Measurements from ENCODE around the gene LGI2.
"Not testable (repeated sequence)": the region's sequence is repeated elsewhere in the genome, so short reads cannot be mapped to it uniquely, and the experiment has no call there.

LGI2 gene, protein sequence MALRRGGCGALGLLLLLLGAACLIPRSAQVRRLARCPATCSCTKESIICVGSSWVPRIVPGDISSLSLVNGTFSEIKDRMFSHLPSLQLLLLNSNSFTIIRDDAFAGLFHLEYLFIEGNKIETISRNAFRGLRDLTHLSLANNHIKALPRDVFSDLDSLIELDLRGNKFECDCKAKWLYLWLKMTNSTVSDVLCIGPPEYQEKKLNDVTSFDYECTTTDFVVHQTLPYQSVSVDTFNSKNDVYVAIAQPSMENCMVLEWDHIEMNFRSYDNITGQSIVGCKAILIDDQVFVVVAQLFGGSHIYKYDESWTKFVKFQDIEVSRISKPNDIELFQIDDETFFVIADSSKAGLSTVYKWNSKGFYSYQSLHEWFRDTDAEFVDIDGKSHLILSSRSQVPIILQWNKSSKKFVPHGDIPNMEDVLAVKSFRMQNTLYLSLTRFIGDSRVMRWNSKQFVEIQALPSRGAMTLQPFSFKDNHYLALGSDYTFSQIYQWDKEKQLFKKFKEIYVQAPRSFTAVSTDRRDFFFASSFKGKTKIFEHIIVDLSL

DNA sequence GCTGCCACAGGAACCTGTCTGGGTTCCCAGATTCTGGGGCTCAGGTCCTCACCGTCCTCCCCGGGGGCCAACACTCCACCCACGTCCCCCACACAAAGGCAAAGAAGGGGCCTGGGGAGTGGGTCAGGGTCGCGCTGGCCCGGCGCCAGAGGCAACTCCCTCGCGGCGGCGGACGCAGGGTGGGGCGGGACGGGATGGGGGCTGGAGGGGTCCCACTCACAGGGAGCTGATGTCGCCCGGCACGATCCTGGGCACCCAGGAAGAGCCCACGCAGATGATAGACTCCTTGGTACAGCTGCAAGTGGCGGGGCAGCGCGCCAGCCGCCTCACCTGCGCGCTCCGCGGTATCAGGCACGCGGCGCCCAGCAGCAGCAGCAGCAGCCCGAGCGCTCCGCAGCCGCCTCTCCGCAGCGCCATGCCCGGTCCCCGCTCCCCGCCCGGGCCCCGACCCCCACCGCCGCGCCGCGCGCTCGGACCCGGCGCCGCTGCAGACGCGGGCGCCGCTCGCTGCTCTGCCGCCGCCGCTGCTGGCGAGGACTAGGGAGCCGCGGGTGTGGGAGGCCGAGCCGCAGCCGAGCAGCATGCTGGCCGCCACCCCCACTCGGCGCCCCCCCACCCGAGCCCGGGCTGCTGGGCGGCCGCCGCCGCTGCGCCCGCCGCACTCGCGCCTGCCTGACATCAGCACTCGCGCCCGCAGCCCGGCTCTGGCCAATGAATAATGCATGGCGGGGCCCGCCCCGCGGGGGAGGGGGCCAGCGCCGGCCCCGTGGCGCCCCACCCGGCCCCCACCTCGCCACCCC lies at the start of gene LGI2:
Gene LGI2, minus strand, starts transcription at position 670 of the 800 bp plus-strand sequence. Its CDS starts 253 bp downstream, at position 417.
- FAIRE-seq = no peak

DNA sequence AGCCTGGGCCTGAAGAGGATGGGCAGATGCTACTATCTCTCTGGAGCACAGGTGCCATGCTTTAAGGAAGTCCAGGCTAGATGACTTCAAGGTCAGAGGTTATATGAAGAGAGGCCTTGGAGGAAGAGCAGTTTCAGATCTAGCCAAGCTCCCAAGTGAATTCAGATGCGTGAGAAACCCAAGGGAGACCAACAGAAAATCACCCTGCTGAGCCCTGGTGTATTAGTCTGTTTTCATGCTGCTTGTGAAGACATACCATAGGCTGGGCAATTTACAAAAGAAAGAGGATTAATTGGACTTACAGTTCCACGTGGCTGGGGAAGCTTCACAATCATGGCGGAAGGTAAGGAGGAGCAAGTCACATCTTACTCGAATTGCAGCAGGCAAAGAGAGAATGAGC lies 47.8 kb upstream of the LGI2 start:
- no peak for FAIRE-seq

DNA sequence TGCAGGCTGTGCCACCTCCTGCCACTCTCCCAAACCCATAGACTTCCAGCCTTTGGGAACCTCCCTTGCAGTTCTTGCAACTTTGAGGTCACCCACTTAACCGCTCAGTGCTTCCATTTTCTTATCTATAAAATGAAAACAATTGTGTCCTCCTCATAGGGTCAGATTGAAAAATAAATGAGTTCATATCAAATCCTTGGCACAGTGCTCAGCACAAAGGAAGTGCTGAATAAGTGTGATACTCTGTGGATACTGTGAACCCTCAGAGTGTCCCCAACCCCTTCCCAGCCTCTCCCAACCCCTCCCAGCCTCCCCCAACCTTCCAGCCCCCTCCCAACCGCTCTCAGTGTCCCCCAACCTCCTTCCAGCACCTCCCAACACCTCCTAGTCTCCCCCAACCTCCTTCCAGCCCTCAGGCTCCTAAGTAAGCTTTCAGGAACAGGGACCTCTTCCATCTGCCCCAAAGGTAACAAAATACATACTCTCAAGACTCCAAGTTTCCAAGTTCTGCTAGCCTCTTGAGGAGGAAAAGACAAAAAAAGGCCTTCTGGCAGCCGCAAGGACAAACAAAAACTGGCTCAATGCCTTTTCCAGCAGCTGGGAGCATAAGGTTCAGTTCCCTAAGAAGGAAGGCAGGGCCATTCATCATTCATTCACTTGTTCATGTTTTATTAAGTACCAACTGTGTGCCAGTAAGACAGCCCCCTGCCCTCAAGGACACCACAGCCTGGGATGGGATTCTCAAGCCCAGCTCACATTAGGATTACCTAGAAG lies 46.1 kb upstream of the LGI2 start:
- no peak for FAIRE-seq

DNA sequence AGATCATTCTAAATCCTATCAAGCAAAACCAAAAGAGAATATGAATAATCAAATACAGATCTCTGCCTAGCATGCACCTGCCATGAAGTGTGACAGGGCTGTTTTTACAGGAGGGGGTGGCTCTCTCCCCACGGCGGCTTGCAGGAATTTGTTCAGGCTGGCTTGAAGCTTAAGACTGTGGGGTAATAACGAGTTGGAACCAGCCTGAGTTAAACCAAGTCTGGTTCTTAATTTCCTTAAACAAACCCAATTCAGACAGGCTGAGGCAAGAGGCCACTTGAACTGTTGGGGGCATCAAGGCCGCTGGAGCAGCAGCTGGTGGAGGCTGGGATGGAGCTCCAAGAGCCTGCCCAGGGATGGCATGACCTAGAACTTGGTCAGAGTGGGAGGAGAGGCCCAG lies 45.1 kb upstream of the LGI2 start:
- no peak for FAIRE-seq

DNA sequence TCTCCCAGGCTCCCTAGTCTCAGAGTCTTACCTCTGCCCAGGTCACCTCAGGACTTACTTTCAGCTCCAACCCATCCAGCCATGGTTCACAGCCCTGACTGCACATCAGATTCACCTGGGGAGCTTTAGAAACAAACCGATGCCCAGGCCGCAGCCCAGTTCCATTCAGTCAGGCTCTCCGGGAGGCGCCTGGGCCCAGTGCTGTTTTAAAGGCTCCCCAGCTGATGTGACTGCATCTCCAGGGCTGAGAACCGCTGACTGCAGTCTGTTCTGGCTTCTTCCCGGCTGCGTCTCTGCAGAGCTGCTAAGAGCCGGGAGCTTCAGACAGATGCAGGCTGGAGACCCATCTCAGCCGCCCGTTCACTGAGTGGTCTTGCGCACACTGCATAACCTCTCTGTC lies 44.4 kb upstream of the LGI2 start:
- no peak for FAIRE-seq

DNA sequence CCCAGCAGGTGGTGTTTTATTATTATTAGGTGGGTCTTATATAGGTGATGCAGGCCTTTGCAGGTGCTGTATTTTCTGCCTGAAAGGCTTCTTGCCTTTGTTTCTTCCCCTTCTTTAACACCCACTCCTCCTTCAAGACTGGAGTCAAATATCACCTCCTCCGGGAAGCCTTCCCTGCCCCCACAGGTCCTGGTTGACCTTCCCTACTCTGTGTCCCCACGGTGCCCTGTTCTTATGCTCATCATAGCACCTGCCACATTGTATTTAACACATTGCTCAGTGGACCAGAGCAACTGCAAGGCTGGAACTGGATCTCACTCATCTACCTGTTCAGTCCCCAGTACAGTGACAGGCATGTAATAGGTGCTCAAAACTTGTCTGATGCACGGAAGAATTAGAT lies 39.8 kb upstream of the LGI2 start:
- no peak for FAIRE-seq

DNA sequence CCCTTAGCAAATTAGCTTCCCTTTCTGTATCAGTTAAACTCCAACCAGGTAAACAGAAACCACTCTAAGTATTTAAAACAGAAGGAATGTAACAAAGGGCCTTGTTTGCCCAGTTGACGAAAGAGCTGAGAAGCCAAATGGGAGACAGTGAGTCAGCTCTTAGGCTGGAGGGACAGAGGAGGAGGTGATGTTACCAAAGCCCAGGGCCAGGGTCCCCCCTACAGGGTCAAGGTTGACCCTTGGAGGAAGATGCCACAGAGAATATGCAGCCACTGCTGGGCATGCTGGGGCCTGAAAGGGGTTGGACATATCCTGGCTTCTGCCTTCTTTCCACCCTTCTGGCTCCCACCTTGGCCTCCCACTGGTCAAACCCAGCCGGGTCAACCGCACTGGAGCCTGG lies 38.3 kb upstream of the LGI2 start:
- FAIRE-seq = no peak

DNA sequence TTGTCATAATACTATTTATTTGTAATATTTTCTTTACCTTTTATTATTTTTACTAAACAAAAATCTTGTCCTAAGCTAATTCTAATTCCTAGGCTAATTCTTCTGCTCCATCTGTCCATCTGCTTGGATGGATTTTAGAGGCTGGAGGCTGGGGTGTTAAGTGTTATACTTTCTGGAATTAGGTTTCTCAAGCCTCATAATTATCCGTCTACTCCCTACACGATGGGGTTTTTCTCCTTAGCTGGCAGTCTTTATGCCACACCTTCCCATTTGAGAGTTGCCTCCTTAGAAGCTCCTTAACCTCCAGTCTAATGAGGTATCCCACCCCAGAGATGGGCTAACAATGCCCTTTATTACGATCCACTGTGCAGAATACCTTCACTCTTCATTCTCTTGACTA lies 37.6 kb upstream of the LGI2 start:
- no peak for FAIRE-seq

DNA sequence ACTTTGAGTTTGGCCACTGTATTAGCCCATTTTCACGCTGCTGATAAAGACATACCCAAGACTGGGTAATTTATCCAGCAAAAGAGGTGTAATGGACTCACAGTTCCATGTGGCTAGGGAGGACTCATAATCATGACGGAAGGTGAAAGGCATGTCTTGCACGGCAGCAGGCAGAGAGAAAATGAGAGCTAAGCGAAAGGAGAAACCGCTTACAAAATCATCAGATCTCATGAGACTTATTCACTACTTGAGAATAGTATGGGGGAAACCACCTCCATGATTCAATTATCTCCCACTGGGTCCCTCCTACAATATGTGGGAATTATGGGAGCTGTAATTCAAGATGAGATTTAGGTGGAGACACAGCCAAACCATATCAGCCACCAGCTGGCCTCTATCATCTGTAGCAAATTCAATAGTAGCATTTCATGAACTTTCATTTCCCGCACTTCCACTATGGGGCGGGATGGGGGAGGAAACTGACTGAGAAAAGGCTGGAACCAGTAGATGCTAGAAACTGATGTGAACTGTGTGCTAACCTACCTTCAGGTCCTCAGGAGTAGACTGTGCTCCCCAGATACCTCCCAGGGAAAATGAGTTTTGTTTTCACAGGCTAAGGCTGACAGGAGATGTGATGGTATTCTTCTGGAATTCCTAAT lies 35.3 kb upstream of the LGI2 start:
- FAIRE-seq = no peak

DNA sequence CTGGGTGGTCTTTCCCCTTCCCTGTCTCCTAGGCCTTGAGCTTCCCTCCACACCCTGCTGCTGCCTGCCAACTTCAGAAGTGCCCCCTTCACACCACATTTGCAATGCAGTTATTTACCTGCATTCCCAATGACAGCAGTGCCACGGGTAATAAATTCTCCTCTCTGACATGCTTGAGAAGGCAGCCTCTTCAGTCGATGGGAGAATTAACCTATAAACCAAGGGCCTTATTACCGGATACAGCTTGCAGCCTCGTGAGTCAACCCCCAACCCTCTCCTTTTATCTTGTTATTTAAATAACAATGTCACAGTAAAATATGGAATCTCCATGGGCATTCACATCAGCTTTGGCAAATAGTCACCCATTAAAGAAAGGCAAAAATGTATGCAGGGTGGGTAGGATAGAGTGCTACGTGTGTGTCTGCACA lies 34.7 kb upstream of the LGI2 start:
- FAIRE-seq = no peak

DNA sequence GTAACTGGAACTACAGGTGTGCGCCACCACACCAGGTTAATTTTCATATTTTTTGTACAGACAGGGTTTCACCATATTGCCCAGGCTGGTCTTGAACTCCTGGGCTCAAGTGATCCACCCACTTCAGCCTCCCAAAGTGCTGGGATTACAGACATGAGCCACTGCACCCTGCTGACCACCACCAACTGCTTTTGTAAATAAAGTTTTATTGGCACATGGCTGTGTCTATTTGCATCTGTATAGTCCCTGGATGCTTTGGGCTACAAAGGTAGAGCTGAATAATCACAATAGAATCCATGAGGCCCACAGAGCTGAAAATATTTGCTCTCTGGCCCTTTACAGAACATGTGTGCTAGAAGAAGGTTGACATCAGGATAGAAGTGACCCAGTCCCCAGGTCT lies 33.7 kb upstream of the LGI2 start:
- not testable (repeated sequence) for FAIRE-seq

DNA sequence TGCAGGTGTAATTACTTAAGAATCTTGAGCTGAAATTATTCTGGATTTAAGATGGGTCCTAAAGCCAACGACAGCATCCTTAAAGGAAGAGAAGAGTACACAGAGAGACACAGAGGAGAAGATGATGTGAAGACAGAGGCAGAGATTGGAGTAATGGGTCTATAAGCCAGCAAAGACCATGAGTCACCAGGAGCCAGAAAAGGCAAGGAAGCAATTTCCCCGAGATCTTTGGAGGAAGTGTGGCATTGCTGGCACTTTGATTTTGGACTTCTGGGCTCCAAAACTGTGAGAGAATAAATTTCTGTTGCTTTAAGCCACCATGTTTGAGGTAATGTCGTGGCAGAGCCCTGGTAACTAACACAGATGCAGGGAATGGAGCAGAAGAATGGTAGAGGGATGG lies 32.4 kb upstream of the LGI2 start:
- FAIRE-seq = no peak

DNA sequence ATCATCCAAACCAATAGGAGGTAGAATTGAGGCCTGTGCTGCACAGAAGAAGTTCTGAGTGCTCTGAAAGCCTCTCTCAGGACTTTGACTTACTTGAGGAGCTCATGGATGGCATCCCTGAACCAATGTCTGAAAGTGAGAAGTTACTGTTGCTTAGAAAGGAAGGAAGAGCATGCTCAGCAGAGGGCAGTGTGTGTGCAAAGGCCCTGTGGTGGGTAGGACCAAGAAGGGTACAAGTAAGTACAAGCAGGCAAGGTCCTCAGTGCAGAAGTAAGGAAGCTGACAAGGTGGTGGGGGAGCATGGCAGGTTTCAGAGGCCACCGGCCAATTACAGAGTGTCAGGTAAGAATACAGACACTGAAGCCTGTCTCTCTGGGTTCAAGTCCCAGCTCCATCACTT lies 31.4 kb upstream of the LGI2 start:
- FAIRE-seq = no peak

DNA sequence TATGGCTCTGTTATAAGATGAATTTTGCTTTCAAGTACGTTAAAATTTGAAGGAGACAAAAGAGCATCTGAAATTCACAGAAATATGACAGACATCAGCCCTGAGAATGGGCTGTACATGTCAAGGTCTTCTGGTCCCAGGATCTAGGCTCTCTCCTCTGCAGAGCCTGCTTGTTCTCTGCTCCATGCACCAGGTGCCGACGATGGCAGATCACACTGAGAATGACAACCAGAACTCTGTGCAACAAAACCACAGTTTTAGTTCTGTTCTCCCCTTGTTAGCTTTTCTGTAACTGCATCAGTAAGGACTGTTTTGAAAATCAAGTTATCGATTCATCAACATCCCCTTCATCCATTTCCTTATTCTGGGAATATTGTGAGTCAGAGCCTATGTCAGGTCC lies 30.9 kb upstream of the LGI2 start:
- no peak for FAIRE-seq

DNA sequence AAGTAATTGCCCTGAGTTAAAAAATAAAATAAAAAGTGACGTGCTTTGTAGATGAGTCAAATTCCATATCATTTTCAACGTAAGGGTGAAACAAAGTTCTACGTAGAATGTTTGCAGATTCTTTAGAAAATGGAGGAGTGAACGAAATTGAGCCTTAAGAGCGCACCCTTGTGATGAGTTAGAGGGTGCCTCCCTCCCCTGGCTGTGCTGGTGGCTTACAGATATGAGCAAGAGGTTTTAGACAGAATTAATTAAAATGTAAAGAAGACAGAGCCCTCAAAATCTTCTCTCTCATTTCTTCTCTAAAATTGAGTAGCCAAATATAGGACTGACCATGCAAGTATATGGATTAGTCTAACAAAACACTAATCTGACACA lies 30.2 kb upstream of the LGI2 start:
- no peak for FAIRE-seq

DNA sequence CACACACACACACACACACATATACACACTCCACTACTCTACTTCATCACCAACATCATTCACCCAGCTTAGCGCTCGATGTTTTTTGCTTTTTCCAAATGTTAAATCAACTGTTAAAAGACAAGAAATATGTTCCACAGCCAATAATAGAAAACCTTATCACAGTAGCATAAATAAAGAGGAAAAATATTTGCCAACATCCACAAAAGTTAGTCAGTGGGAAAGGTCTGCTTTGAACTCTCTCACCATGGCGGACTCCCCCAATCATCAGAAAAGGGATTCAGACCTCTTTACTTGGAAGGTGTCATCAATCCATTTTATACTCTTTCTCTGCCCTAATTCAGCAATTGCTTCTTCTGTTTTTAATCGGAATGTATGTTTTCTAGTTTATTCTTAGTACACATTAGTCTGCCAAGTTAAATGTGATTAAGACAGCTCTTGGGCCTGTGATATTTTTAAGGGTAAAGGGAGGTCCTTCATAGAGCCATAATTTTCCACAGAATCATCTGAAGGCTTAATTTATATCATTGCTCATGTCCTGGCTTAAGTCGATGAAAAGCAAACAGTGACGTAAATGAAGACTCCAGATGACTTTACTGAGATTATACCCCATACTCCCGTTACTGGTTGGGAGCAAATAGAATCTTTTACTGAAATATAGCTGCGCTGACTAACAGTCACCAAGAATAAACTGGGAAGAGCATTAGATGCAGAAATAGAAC lies 29.7 kb upstream of the LGI2 start:
- no peak for FAIRE-seq

DNA sequence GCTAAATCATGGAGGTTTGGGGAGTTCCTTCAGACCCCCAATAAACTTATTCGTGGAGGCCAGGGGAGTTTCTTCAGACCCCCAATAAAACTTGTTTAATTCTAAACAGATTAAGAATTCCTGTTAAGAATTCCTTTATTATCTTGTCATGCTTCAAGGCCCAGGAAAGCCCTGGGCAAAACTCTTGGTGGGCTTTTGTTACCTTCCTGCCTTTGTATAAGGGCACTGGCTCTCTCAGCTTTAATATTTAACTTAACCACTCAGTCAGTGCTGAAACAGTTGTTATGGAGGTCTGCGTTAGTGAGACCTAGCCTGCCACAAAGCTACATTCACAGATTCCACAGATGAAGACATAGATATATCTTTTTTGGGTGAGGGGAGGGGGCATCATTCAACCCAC lies 29.0 kb upstream of the LGI2 start:
- FAIRE-seq = no peak

DNA sequence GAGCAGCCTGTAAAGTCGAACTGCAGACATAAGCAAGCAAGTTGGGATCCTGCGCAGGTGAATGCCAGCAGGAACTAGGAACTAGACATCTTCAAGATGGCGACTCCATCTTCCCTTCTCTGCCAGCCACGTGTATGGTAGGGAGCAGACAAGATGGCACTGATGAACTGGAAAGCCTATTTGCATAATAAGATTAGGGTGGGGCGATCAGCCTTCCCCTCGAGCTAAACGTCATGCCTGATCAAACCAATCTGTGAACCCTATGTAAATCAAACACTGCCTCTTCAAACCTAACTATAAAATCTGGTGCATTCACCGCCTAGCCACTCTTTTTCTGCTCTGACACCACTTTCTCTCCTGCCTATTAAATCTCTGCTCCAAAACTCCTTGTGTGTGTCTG lies 28.1 kb upstream of the LGI2 start:
- FAIRE-seq = no peak

DNA sequence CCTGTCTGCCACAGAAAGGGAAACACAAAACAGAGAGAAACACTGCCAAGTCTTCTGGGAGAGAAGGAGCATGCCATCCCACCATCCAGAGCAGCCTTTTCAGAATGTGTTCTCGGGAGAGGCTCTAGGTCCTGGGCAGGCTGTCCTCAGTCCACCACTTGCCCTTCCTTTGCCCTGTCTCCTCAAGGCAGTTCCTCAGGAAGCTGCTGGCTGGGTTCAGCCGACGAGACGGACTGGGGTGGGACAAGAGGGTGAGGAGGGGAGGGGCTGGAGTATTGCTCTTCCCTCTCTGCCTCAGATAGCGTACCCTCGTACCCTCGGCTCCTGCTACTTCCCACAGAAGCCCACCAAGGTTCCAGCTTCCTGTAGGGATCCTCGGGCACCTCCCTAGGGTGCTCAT lies 26.6 kb upstream of the LGI2 start:
- FAIRE-seq = no peak

DNA sequence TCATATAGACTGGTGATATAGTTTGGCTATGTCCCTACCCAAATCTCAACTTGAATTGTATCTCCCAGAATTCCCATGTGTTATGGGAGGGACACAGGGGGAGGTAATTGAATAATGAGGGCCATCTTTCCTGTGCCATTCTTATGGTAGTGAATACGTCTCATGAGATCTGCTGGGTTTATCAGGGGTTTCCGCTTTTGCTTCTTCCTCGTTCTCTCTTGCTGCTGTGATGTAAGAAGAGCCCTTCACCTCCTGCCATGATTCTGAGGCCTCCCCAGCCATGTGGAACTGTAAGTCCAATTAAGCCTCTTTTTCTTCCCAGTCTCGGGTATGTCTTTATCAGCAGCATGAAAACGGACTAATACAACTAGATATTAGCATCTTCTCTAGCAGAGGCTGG lies 21.3 kb upstream of the LGI2 start:
- not testable (repeated sequence) for FAIRE-seq

DNA sequence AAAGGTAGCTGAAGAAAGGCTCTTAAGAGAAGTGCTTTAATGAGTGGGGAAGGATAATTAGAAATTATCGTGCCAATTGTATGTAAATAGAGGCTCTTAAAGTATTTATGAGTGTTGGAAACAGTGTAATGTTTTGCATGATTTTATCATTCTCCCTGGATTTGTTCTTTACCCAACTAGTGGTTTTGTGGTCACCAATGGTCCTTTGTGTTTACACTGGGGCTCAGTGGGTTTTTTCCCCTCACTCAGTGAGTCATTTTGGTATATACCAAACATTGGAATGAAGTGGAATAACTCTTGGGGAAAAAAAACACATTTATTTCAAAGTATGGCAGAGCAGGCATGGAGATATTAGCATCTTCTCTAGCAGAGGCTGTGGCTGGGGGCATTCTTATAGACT lies 20.8 kb upstream of the LGI2 start:
- FAIRE-seq = no peak

All from A204.1 (cell line).